ENCODE results near the gene SORCS1.
"Not testable (repeated sequence)": the region's sequence is repeated elsewhere in the genome, so short reads cannot be mapped to it uniquely, and the experiment has no call there.

SORCS1 gene

DNA sequence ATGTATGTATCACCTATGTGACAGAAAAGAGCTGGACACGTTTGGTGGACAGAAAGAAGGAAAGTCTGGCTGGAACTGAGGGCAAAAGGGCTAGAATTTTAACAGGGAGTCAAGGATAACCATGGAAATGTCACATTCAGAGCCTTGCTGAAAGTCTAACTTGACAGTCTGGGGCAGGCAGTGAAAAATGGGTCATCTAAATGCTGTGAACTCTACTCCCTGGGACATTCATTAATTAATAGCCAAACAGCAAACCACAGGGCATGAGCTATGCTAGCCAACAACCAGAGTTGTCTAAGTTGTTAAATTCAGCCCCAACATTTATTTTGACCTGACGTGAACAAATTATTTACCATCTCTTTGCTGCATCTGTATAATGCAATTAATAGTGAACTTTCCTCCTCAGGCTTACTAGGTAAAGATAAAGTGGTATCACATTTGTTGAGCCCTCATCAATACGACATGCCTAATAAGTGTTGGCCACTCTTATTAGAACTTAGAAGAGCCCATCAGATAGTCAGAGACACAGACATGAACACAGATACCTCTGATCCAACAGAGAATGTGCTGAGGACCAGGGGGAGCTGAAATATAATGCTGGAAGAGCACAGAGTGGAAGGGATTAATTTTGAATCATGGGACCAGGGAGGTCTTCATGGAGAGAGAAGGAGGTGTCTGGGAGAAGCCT lies 109.9 kb downstream of the SORCS1 start:
- H3K36me3 ChIP-seq (replicated peaks), result no peaks in the 10 kb centered on the region
- no peaks in the 10 kb centered on the region for H3K9me3 ChIP-seq
- H3K4me3 ChIP-seq, result no peak overlapping the region
- in situ Hi-C loops (cut with MboI; ENCODE audit: low sequenced_read_pairs), result no loop called here
- H3K4me1 ChIP-seq, result no peaks in the 10 kb centered on the region
- no peak for DNase-seq (ENCODE audit: low spot score in 2 of 2)
- no peaks in the 10 kb centered on the region for H3K27me3 ChIP-seq (ENCODE audit: low read depth)

GRCh38 chr10:107051769-107052168 lies 112.7 kb downstream of the SORCS1 start:
- H3K36me3 ChIP-seq (replicated peaks), result no peaks in the 10 kb centered on the region
- in situ Hi-C loops (cut with MboI; ENCODE audit: low sequenced_read_pairs), result no loop called here
- no peaks in the 10 kb centered on the region for H3K4me1 ChIP-seq
- no peak overlapping the region for H3K4me3 ChIP-seq
- no peaks in the 10 kb centered on the region for H3K9me3 ChIP-seq
- H3K27me3 ChIP-seq (ENCODE audit: low read depth), result no peaks in the 10 kb centered on the region
- no peak for DNase-seq (ENCODE audit: low spot score in 2 of 2)

DNA sequence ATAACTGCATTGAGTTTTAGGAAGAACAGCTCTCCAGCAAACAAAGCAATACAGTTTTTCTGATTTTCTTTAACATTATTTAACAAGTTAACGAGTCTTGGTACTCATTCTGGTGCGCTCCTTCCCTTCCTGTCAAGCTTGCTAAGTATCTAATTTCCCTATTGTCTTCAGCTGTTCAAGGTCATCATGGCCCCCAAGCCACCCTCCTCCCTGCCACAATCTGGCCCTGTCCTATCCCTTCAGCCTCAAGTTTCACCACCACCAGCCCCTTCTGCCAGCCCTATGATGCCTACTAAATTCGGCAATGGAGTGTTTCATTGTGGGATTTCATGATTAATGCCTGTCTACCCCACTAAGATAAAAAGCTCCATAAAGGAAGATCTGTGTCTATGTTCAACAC lies 121.0 kb downstream of the SORCS1 start:
- Histone ChIP-seq H3K4me1 (no peaks in the 10 kb centered on the region), H3K4me3 (no peak overlapping the region), H3K36me3 (replicated peaks) (no peaks in the 10 kb centered on the region), H3K9me3 (no peaks in the 10 kb centered on the region), H3K27me3 (ENCODE audit: low read depth) (no peaks in the 10 kb centered on the region)
- DNase-seq (ENCODE audit: low spot score in 2 of 2), result no peak
- in situ Hi-C loops (cut with MboI; ENCODE audit: low sequenced_read_pairs), result no loop called here

DNA sequence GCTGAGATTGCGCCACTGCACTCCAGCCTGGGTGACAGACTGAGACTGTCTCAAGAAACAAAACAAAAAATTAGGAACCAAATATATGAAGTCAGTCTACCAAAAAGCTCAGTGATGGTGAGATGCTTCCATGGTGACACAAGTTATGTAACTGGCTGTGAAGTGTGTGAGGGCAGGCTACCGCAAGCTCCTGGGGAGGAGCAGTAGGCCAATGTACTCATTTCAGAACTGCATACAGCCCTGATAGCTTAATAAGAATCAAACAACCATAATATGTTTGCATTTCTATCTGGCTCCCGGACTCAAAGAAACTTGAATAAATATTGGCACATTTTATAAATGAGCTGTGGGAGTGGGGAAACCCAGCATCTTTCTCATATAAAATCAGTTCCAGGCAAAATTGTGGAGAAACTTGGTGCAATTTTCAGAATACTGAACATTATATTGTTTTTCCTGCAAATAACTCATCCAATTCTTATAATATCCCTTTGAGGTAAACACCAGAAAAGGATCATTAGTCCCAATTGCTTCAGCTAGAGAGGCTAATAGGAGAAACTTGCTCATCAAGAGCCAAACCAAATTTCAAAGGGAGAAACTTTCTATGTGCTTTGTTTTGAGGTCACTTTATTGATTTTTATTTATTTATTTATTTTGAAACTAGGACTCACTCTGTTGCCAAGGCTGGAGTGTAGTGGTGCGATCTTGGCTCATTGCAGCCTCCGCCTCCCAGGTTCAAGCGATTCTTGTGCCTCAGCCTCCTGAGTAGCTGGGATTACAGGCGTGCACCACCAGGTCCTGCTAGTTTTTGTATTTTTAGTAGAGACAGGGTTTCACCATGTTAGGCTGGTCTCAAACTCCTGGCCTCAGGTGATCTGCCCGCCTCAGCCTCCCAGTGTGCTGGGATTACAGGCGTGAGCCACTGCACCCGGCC lies 127.0 kb downstream of the SORCS1 start:
- H3K36me3 ChIP-seq (replicated peaks), result no peaks in the 10 kb centered on the region
- no peaks in the 10 kb centered on the region for H3K9me3 ChIP-seq

GRCh38 chr10:107033799-107034422 lies 130.6 kb downstream of the SORCS1 start:
- Histone ChIP-seq H3K9me3 (no peaks in the 10 kb centered on the region), H3K27me3 (ENCODE audit: low read depth) (no peaks in the 10 kb centered on the region), H3K4me1 (no peaks in the 10 kb centered on the region), H3K4me3 (no peak overlapping the region), H3K36me3 (replicated peaks) (no peaks in the 10 kb centered on the region)
- no peak for DNase-seq (ENCODE audit: low spot score in 2 of 2)
- in situ Hi-C loops (cut with MboI; ENCODE audit: low sequenced_read_pairs), result no loop called here

More for the DNA sequence above, 127.0 kb downstream of the SORCS1 start:
- Histone ChIP-seq H3K27me3 (ENCODE audit: low read depth) (no peaks in the 10 kb centered on the region), H3K4me3 (no peak overlapping the region), H3K4me1 (no peaks in the 10 kb centered on the region)
- DNase-seq (ENCODE audit: low spot score in 2 of 2), result no peak
- in situ Hi-C loops (cut with MboI; ENCODE audit: low sequenced_read_pairs), result no loop called here

DNA sequence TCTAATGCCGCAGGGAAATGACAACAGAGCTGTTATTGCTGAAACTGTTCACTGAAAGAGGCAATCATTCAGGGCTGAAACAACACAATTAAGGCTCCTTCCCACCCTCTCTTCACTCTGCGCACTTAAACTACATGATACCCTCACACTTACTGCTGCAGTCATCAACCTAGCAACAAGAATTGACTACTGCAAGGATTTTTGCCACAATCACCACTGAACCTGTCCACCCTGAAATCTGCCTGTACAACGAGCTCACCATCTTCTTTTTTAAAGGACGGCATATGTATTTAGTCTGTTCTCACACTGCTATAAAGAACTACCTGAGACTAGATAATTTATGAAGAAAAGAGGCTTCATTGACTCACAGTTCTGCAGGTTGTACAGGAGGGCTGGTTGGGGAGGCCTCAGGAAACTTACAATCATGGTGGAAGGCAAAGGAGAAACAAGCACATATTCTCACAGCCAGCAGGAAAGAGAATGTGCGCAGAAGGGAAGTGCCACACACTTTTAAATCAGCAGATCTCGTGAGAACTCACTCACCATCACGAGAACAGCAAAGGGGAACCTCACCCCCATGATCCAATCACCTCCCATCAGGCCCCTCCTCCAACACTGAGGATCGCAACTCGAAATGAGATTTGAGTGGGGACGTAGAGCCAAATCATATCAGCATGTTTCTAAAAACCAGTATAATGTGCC lies 131.7 kb downstream of the SORCS1 start:
- no peaks in the 10 kb centered on the region for H3K9me3 ChIP-seq
- in situ Hi-C loops (cut with MboI; ENCODE audit: low sequenced_read_pairs), result no loop called here
- no peaks in the 10 kb centered on the region for H3K4me1 ChIP-seq
- DNase-seq (ENCODE audit: low spot score in 2 of 2), result no peak
- no peaks in the 10 kb centered on the region for H3K27me3 ChIP-seq (ENCODE audit: low read depth)
- no peak overlapping the region for H3K4me3 ChIP-seq
- H3K36me3 ChIP-seq (replicated peaks), result no peaks in the 10 kb centered on the region

GRCh38 chr10:107031931-107032699 lies 132.4 kb downstream of the SORCS1 start:
- H3K9me3 ChIP-seq, result no peaks in the 10 kb centered on the region
- no peaks in the 10 kb centered on the region for H3K36me3 ChIP-seq (replicated peaks)
- DNase-seq (ENCODE audit: low spot score in 2 of 2), result no peak
- no peak overlapping the region for H3K4me3 ChIP-seq
- no peaks in the 10 kb centered on the region for H3K27me3 ChIP-seq (ENCODE audit: low read depth)
- in situ Hi-C loops (cut with MboI; ENCODE audit: low sequenced_read_pairs), result no loop called here
- no peaks in the 10 kb centered on the region for H3K4me1 ChIP-seq

DNA sequence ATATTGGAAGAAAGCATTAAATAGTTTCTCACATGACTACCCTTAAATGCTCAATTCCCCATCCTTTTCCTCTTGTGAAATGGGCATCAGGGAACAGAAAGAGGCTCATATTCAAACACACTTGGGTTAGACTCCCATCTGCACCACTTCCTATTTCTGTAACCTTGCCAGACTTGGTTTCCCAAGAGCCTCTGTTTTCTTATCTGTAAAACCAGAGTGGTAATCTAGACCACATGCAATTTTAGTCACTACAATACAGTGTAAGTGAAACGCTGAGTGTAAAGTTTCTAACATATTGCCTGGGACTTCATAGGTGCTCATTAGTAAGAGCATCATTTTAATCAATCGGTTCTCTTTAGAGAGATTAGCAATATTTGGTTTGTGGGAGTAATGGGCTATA lies 136.3 kb downstream of the SORCS1 start:
- Histone ChIP-seq H3K4me1 (no peaks in the 10 kb centered on the region), H3K27me3 (ENCODE audit: low read depth) (no peaks in the 10 kb centered on the region), H3K4me3 (no peak overlapping the region), H3K9me3 (no peaks in the 10 kb centered on the region), H3K36me3 (replicated peaks) (no peaks in the 10 kb centered on the region)
- in situ Hi-C loops (cut with MboI; ENCODE audit: low sequenced_read_pairs), result no loop called here
- no peak for DNase-seq (ENCODE audit: low spot score in 2 of 2)

DNA sequence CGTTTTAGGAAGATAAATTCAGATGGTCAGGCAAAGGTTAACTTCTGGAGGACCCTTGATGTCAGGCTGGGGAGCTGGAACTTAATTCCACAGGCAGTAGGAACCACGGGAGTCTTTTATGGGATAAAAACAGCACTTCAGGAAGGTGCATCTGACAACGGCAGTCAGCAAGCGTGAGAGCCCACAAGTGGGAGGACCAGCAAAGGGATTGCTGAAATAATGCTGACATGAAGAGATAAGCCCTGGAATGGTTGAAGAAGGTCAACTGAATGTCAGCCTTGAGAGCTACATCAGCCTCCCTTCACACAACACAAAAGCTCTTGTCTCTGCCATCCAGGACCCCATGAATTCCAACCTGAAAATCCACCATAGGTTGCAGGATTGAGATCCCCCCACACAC lies 138.8 kb downstream of the SORCS1 start:
- Histone ChIP-seq H3K27me3 (ENCODE audit: low read depth) (no peaks in the 10 kb centered on the region), H3K9me3 (no peaks in the 10 kb centered on the region), H3K4me3 (no peak overlapping the region), H3K36me3 (replicated peaks) (no peaks in the 10 kb centered on the region), H3K4me1 (no peaks in the 10 kb centered on the region)
- in situ Hi-C loops (cut with MboI; ENCODE audit: low sequenced_read_pairs), result no loop called here
- no peak for DNase-seq (ENCODE audit: low spot score in 2 of 2)

- in situ Hi-C loops (cut with MboI; ENCODE audit: low sequenced_read_pairs); DNase-seq (ENCODE audit: low spot score in 2 of 2); H3K9me3 ChIP-seq; H3K36me3 ChIP-seq (replicated peaks); H3K27me3 ChIP-seq (ENCODE audit: low read depth); H3K4me3 ChIP-seq; H3K4me1 ChIP-seq: not testable (repeated sequence)
Observed at GRCh38 chr10:107024033-107024432, 140.5 kb downstream of the SORCS1 start.

DNA sequence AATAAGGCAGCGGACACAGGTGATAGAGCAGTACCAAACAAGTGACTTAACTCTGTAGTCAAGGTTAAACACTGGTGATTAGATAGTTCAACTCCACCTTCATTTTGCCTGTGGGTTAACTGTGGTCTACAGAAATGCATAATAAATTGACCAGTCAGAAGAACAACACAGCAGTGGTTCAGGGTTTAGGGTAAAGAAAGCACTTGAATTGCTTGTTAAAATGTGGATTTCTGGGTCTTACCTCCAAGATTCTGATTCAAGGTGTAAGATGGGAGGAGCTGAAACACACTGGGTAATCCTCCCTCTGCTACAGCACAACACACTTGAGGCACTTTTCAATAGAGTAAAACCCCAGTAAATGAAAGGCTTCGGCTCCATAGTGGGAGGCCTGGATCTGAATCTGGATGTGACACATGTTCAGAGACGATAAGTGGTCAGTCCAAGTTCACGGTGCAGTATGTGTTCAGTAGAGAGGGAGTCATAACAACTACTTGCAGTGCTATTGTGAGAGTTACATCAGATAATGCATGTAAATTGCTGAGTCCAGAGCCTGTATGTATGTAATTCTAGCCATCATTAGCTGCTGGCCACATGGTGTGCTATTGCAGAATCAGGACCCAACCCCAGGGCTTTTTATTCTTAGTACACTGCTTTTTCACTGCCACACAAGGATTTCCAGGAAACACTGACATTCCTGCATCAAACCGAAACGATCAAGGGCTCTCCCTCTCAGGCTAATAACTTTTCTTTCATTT lies 141.7 kb downstream of the SORCS1 start:
- in situ Hi-C loops (cut with MboI; ENCODE audit: low sequenced_read_pairs), result no loop called here
- no peaks in the 10 kb centered on the region for H3K36me3 ChIP-seq (replicated peaks)
- no peak for DNase-seq (ENCODE audit: low spot score in 2 of 2)

DNA sequence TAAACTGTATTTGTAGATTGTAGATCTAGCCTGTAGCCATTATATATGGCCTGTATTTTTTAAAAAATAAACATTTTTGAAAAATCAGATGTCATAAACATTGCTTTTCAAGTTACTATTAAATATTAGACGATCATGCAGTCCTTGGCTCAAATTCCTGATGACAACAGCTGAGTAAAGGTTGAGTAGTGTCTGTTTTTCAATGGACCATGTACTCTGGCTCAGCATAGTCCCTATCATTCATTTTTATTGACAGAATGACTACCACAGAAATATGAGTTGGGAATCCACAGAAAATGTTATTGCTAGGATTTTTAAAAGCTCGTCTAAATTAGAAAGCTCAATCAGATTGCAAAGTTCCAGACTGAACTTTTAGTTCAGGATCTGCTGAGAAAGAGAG lies 145.4 kb downstream of the SORCS1 start:
- DNase-seq (ENCODE audit: low spot score in 2 of 2), result no peak
- no peaks in the 10 kb centered on the region for H3K36me3 ChIP-seq (replicated peaks)
- H3K4me1 ChIP-seq, result no peaks in the 10 kb centered on the region
- H3K27me3 ChIP-seq (ENCODE audit: low read depth), result no peaks in the 10 kb centered on the region
- in situ Hi-C loops (cut with MboI; ENCODE audit: low sequenced_read_pairs), result no loop called here
- H3K9me3 ChIP-seq, result no peaks in the 10 kb centered on the region
- no peak overlapping the region for H3K4me3 ChIP-seq

More for the DNA sequence above, 141.7 kb downstream of the SORCS1 start:
- Histone ChIP-seq H3K4me1 (no peaks in the 10 kb centered on the region), H3K27me3 (ENCODE audit: low read depth) (no peaks in the 10 kb centered on the region), H3K4me3 (no peak overlapping the region), H3K9me3 (no peaks in the 10 kb centered on the region)
